GM12878 (cell line): Measurements from ENCODE around the gene TMEM109. TPM values are rescaled to one million over a fixed set of nuclear protein-coding genes. Genes with fewer than 3 reads are reported as not detected.

ENCODE experiments used
- ATAC-seq: fragments of 200-7000 bp; cut with Tn5 transposase; 3 replicates; pipeline ENCODE4 v1.9.1; 2020; ENCODE audit warnings: mild to moderate bottlenecking, moderate library complexity
- BruUV-seq: library from RNA; stranded (reverse); fragments of 400-500 nt; replicated peaks from 2 replicates; lab custom pipeline; 2021; lab: Mats Ljungman, UMichigan
- CTCF ChIA-PET: fragments of 300-600 bp; sonication (Branson Sonifier 250); formaldehyde crosslinking; extraction: SDS; loops from one replicate; lab custom pipeline; 2021; ENCODE audit warnings: inconsistent platforms; lab: Yijun Ruan, JAX
- POLR2A ChIA-PET: fragments of 350-600 bp; formaldehyde crosslinking; extraction: SDS; loops from one replicate; lab custom pipeline; 2021; ENCODE audit warnings: inconsistent platforms; lab: Charles Lee
- RAD21 ChIA-PET: fragments of 300-600 bp; sonication (Branson Sonifier 250); formaldehyde crosslinking; loops from one replicate; lab custom pipeline; 2023; ENCODE audit warnings: antibody characterized with exemption; ENCODE audit not compliant: unreplicated experiment; lab: Charles Lee
- SMC1A ChIA-PET: fragments of 300-600 bp; sonication (Branson Sonifier 250); formaldehyde crosslinking; loops from one replicate; lab custom pipeline; 2023; ENCODE audit not compliant: unreplicated experiment, uncharacterized antibody; lab: Charles Lee
- DNase-seq: peaks from one replicate; pipeline ENCODE4 v3.0.0-alpha.2; 2011; ENCODE audit warnings: low read depth, low spot score
- FAIRE-seq: peaks from 3 replicates; lab custom pipeline; 2011; peaks lifted over from hg19 to GRCh38; lab: Jason Lieb, UNC
- H2AFZ ChIP-seq: 2 replicates; pipeline ENCODE4 v1.6.0; 2011; ENCODE audit warnings: low read depth, low read length, control low read depth; ENCODE audit not compliant: control insufficient read depth
- H3K27ac ChIP-seq: 2 replicates; pipeline ENCODE4 v1.5.1; 2011; ENCODE audit warnings: control low read depth; ENCODE audit not compliant: control insufficient read depth, insufficient read depth
- H3K27me3 ChIP-seq, 2 experiments: replicated peaks in 1 of 2; 2 replicates each; pipeline versions ENCODE4 v1.6.0 to v1.6.1; 2011; ENCODE audit warnings: low read length in 1 of 2; ENCODE audit not compliant: control insufficient read depth in 2 of 2, insufficient read depth in 2 of 2
- H3K36me3 ChIP-seq, 2 experiments: 2 replicates each; pipeline ENCODE4 v1.5.1; 2011; ENCODE audit warnings: low read length in 1 of 2; ENCODE audit not compliant: control insufficient read depth in 2 of 2, insufficient read depth in 2 of 2
- H3K4me1 ChIP-seq: 2 replicates; pipeline ENCODE4 v1.6.1; 2011; ENCODE audit warnings: mild to moderate bottlenecking, low read length, moderate library complexity, mixed read lengths; ENCODE audit not compliant: control insufficient read depth, insufficient read depth
- H3K4me2 ChIP-seq: 2 replicates; pipeline ENCODE4 v1.6.0; 2011; ENCODE audit warnings: control low read depth; ENCODE audit not compliant: control insufficient read depth, insufficient read depth
- H3K4me3 ChIP-seq: fragments of 200-600 bp; sonication (generic); 2 replicates; pipeline ENCODE4 v1.5.1; 2016
- H3K79me2 ChIP-seq: 2 replicates; pipeline ENCODE4 v1.6.0; 2011; ENCODE audit warnings: low read length; ENCODE audit not compliant: control insufficient read depth, insufficient read depth
- H3K9ac ChIP-seq: 2 replicates; pipeline ENCODE4 v1.8.0; 2011; ENCODE audit warnings: low read length, control low read depth, mixed read lengths; ENCODE audit not compliant: control insufficient read depth, insufficient read depth
- H3K9me3 ChIP-seq: replicated peaks from 3 replicates; pipeline ENCODE4 v1.5.1; 2011; ENCODE audit warnings: mild to moderate bottlenecking, low read length; ENCODE audit not compliant: control insufficient read depth, insufficient read depth
- H4K20me1 ChIP-seq: 2 replicates; pipeline ENCODE4 v1.6.0; 2011; ENCODE audit not compliant: control insufficient read depth, insufficient read depth
- FOXM1 ChIP-seq: IDR thresholded peaks from 2 replicates; pipeline ENCODE4 v1.6.1; 2012; ENCODE audit warnings: low read depth, mild to moderate bottlenecking, inconsistent platforms, low read length, moderate library complexity
- MTA2 ChIP-seq: fragments of 450-650 bp; IDR thresholded peaks from 2 replicates; pipeline ENCODE4 v1.6.1; 2016; ENCODE audit warnings: low read depth, mild to moderate bottlenecking, moderate library complexity
- MTA3 ChIP-seq: IDR thresholded peaks from 2 replicates; pipeline ENCODE4 v1.6.1; 2012; ENCODE audit warnings: low read length, inconsistent platforms, borderline replicate concordance
- NR2F1 ChIP-seq: fragments of 450-650 bp; conservative IDR thresholded peaks from 2 replicates; pipeline ENCODE4 v1.6.1; 2017; ENCODE audit warnings: mild to moderate bottlenecking
- RB1 ChIP-seq: fragments of 450-650 bp; formaldehyde crosslinking; IDR thresholded peaks from 2 replicates; pipeline ENCODE4 v1.6.1; 2017; ENCODE audit warnings: mild to moderate bottlenecking, borderline replicate concordance
- SMAD1 ChIP-seq: fragments of 450-650 bp; IDR thresholded peaks from 2 replicates; pipeline ENCODE4 v1.6.1; 2018; ENCODE audit warnings: mild to moderate bottlenecking, low read depth; ENCODE audit not compliant: partially characterized antibody
- SUPT20H ChIP-seq: IDR thresholded peaks from 2 replicates; pipeline ENCODE4 v1.6.1; 2011; ENCODE audit warnings: low read depth, mild to moderate bottlenecking, low read length, moderate library complexity, borderline replicate concordance; ENCODE audit not compliant: control insufficient read depth
- YY1 ChIP-seq: IDR thresholded peaks from 2 replicates; pipeline ENCODE4 v1.6.1; 2011; ENCODE audit warnings: low read depth, mild to moderate bottlenecking, low read length
- ZZZ3 ChIP-seq: IDR thresholded peaks from 2 replicates; pipeline ENCODE4 v1.6.1; 2011; ENCODE audit warnings: low read depth; ENCODE audit not compliant: control insufficient read depth, insufficient read length
- WGBS: methylation state at CpG from one replicate; pipeline ENCODE4 v1.1.6; 2016; ENCODE audit warnings: low lambda C conversion rate; ENCODE audit not compliant: insufficient replicate concordance, insufficient coverage; ENCODE audit errors: missing lambda C conversion rate; 5-methylcytosine and 5-hydroxymethylcytosine counted together
- in situ Hi-C: fragments of 300-500 bp; cut with MboI; formaldehyde crosslinking; loops from 9 replicates; pipeline ENCODE4 v1.14.3; 2018; ENCODE audit warnings: mixed read lengths
- intact Hi-C: fragments of 100-400 bp; cut with micrococcal nuclease; formaldehyde crosslinking; loops from one replicate; pipeline ENCODE4 v1.14.2; 2022; ENCODE audit not compliant: unreplicated experiment
- polyA plus RNA-seq, 11 experiments: library from polyadenylated mRNA; depleted of rRNA in 4 of 11; unstranded in 6 of 11; stranded (reverse) in 5 of 11; fragments of >200 nt; fragmentation: Nextera tagmentation in 4 of 11; fragmentation: Illumina TruSeq in 1 of 11; extraction: Ambion mirVana in 4 of 11; extraction: Trizol in 1 of 11; gene quantifications; 1 replicate in 1 of 11; 2 replicates in 10 of 11; pipeline versions ENCODE4 v1.2.1 to v1.2.3, GENCODE V29; 2011 to 2016; ENCODE audit warnings: inconsistent platforms in 2 of 11, missing spikeins in 2 of 11, low read depth in 1 of 11
- total RNA-seq, 4 experiments: library from RNA; depleted of rRNA in 3 of 4; stranded (reverse); fragments of >200 nt in 3 of 4; fragmentation: Illumina TruSeq in 1 of 4; extraction: Trizol in 1 of 4; gene quantifications; 2 replicates each; pipeline versions ENCODE4 v1.2.1 to v1.2.3, GENCODE V29; 2013 to 2021
- TF ChIP-seq, protein P1 (sequence below): fragments of 450-650 bp; IDR thresholded peaks from 2 replicates; pipeline ENCODE4 v1.6.1; 2014; ENCODE audit warnings: mild to moderate bottlenecking
- TF ChIP-seq, protein P2 (sequence below): IDR thresholded peaks from 2 replicates; pipeline ENCODE4 v1.6.1; 2012; ENCODE audit warnings: mild to moderate bottlenecking, low read depth, low read length

The TMEM109 gene
- total and polyA plus RNA-seq, 10 of the 15 experiments (the other 5 are each of a cell fraction or from before 2014, with no cell fraction given), result 21.9 to 199 (median 85.2) TPM

DNA sequence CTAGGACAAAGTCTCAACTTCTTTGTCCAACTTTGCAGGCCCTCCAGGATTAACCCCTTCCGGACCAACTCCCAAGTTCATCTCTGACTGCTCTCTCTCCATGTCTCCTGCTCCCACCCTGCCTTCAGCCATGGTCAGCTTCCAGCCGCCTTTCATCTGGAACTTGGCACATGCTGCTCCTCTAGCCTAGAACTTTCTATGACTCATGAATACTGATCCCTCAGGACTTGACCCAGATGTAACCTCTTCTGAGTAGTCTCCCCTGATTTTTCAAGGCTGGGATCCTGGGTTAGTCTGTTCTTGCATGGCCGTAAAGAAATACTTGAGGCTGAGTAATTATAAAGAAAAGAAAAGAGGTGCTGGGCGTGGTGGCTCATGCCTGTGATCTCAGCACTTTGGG is 43.2 kb downstream of the TMEM109 start:
- Histone ChIP-seq H3K27me3 (no peaks in the 10 kb centered on the region), H3K4me1 (peaks cover 33% of the 10 kb centered on the region), H2AFZ (no peak overlapping the region), H3K27ac (no peak overlapping the region), H4K20me1 (no peaks in the 10 kb centered on the region), H3K4me2 (no peak overlapping the region), H3K9ac (no peak overlapping the region), H3K79me2 (peaks cover 3% of the 10 kb centered on the region; the same call in 1 of the 2 replicates), H3K9me3 (no peaks in the 10 kb centered on the region; the same call in 2 of the 3 replicates), H3K4me3 (no peak overlapping the region), H3K36me3 (no peaks in the 10 kb centered on the region)
- SMC1A ChIA-PET, result no interaction called here
- RAD21 ChIA-PET, result no interaction called here
- BruUV-seq, result no TSS peak
- FAIRE-seq (no peak), DNase-seq (no peak), ATAC-seq (no peak)
- no peak for TF ChIP-seq SUPT20H
- TF ChIP-seq, protein P1, sequence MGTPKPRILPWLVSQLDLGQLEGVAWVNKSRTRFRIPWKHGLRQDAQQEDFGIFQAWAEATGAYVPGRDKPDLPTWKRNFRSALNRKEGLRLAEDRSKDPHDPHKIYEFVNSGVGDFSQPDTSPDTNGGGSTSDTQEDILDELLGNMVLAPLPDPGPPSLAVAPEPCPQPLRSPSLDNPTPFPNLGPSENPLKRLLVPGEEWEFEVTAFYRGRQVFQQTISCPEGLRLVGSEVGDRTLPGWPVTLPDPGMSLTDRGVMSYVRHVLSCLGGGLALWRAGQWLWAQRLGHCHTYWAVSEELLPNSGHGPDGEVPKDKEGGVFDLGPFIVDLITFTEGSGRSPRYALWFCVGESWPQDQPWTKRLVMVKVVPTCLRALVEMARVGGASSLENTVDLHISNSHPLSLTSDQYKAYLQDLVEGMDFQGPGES, result no peak
- TF ChIP-seq RB1, result no peak
- no peak for TF ChIP-seq FOXM1
- TF ChIP-seq, protein P2, sequence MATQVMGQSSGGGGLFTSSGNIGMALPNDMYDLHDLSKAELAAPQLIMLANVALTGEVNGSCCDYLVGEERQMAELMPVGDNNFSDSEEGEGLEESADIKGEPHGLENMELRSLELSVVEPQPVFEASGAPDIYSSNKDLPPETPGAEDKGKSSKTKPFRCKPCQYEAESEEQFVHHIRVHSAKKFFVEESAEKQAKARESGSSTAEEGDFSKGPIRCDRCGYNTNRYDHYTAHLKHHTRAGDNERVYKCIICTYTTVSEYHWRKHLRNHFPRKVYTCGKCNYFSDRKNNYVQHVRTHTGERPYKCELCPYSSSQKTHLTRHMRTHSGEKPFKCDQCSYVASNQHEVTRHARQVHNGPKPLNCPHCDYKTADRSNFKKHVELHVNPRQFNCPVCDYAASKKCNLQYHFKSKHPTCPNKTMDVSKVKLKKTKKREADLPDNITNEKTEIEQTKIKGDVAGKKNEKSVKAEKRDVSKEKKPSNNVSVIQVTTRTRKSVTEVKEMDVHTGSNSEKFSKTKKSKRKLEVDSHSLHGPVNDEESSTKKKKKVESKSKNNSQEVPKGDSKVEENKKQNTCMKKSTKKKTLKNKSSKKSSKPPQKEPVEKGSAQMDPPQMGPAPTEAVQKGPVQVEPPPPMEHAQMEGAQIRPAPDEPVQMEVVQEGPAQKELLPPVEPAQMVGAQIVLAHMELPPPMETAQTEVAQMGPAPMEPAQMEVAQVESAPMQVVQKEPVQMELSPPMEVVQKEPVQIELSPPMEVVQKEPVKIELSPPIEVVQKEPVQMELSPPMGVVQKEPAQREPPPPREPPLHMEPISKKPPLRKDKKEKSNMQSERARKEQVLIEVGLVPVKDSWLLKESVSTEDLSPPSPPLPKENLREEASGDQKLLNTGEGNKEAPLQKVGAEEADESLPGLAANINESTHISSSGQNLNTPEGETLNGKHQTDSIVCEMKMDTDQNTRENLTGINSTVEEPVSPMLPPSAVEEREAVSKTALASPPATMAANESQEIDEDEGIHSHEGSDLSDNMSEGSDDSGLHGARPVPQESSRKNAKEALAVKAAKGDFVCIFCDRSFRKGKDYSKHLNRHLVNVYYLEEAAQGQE, result no peak
- no peak for TF ChIP-seq MTA2
- no peak for TF ChIP-seq MTA3
- no peak for TF ChIP-seq ZZZ3
- TF ChIP-seq NR2F1, result no peak
- no peak for TF ChIP-seq YY1
- no peak for TF ChIP-seq SMAD1
- intact Hi-C loops, result loop anchor here (10.0 kb wide), 1 partner anchor 112 kb away; the partner anchor contains the start of gene CCDC86
- WGBS, result 72% methylated on average over 4 of the region's 4 CpGs
- POLR2A ChIA-PET, result no interaction called here
- CTCF ChIA-PET, result no interaction called here
- in situ Hi-C loops, result no loop called here
